MM.1S (cell line): Measurements from ENCODE around the gene ANKRD6.

Experiments used
- DNase-seq: peaks from one replicate; pipeline ENCODE4 v3.0.0-alpha.2; 2015
- H2AFZ ChIP-seq: fragments of 300-600 bp; sonication (generic); 2 replicates; pipeline ENCODE4 v1.6.0; 2016; ENCODE audit warnings: antibody characterized with exemption, low read length
- H3F3A ChIP-seq: fragments of 300-600 bp; sonication (generic); 2 replicates; pipeline ENCODE4 v1.6.1; 2016; ENCODE audit warnings: mild to moderate bottlenecking, antibody characterized with exemption, low read length, moderate library complexity, mixed read lengths; ENCODE audit not compliant: insufficient read depth
- H3K27ac ChIP-seq: fragments of 300-600 bp; sonication (generic); 2 replicates; pipeline ENCODE4 v1.5.1; 2016; ENCODE audit warnings: mild to moderate bottlenecking, low read length
- H3K27me3 ChIP-seq: fragments of 300-600 bp; sonication (generic); replicated peaks from 2 replicates; pipeline ENCODE4 v1.6.0; 2016; ENCODE audit warnings: low read length; ENCODE audit not compliant: insufficient read depth
- H3K36me3 ChIP-seq: fragments of 300-600 bp; sonication (generic); replicated peaks from 2 replicates; pipeline ENCODE4 v1.6.1; 2016; ENCODE audit warnings: mild to moderate bottlenecking, low read length, mixed read lengths; ENCODE audit not compliant: insufficient read depth
- H3K4me1 ChIP-seq: fragments of 300-600 bp; sonication (generic); 2 replicates; pipeline ENCODE4 v1.6.1; 2016; ENCODE audit warnings: low read length, mixed read lengths
- H3K4me2 ChIP-seq: fragments of 300-600 bp; sonication (generic); 2 replicates; pipeline ENCODE4 v1.6.0; 2016; ENCODE audit warnings: low read depth, low read length
- H3K4me3 ChIP-seq: fragments of 300-600 bp; sonication (generic); 2 replicates; pipeline ENCODE4 v1.5.1; 2016; ENCODE audit warnings: low read length, mixed read lengths
- H3K79me2 ChIP-seq: fragments of 300-600 bp; sonication (generic); 2 replicates; pipeline ENCODE4 v1.6.1; 2016; ENCODE audit warnings: mixed run types, low read length, mixed read lengths
- H3K9ac ChIP-seq: fragments of 300-600 bp; sonication (generic); 2 replicates; pipeline ENCODE4 v1.6.1; 2016; ENCODE audit warnings: low read length, mixed read lengths
- H3K9me2 ChIP-seq: fragments of 300-600 bp; sonication (generic); replicated peaks from 2 replicates; pipeline ENCODE4 v1.6.1; 2016; ENCODE audit warnings: mild to moderate bottlenecking, low read length, mixed read lengths; ENCODE audit not compliant: insufficient read depth
- H3K9me3 ChIP-seq: fragments of 300-600 bp; sonication (generic); replicated peaks from 2 replicates; pipeline ENCODE4 v1.6.1; 2016; ENCODE audit warnings: mild to moderate bottlenecking, low read length, mixed read lengths; ENCODE audit not compliant: insufficient read depth
- H4K20me1 ChIP-seq: fragments of 300-600 bp; sonication (generic); 2 replicates; pipeline ENCODE4 v1.6.1; 2016; ENCODE audit warnings: mild to moderate bottlenecking, low read length, moderate library complexity, mixed read lengths; ENCODE audit not compliant: insufficient read depth
- CTCF ChIP-seq: fragments of 300-600 bp; sonication (generic); IDR thresholded peaks from 2 replicates; pipeline ENCODE4 v1.5.1; 2016; ENCODE audit warnings: antibody characterized with exemption, low read length, mixed read lengths
- EZH2 ChIP-seq: fragments of 300-600 bp; sonication (generic); optimal IDR thresholded peaks from 2 replicates; pipeline ENCODE3; 2017; ENCODE audit warnings: low read depth, mild to moderate bottlenecking, antibody characterized with exemption, low read length, mixed read lengths
- EZH2phosphoT487 ChIP-seq: fragments of 300-600 bp; sonication (generic); IDR thresholded peaks from 2 replicates; pipeline ENCODE4 v1.6.1; 2018; ENCODE audit warnings: antibody characterized with exemption, low read length

ANKRD6 gene

GRCh38 chr6:89581689-89582088, 148.7 kb downstream of the ANKRD6 start:
- Histone ChIP-seq H2AFZ (no peak overlapping the region), H4K20me1 (no peaks in the 10 kb centered on the region), H3K27me3 (no peaks in the 10 kb centered on the region), H3K4me1 (no peaks in the 10 kb centered on the region), H3K79me2 (no peaks in the 10 kb centered on the region), H3K9ac (no peak overlapping the region), H3K36me3 (no peaks in the 10 kb centered on the region), H3K4me2 (no peak overlapping the region), H3K9me3 (no peaks in the 10 kb centered on the region), H3K9me2 (no peaks in the 10 kb centered on the region), H3F3A (no peaks in the 10 kb centered on the region), H3K27ac (no peak overlapping the region), H3K4me3 (no peak overlapping the region)
- no peak for DNase-seq
- TF ChIP-seq CTCF (no peak), EZH2phosphoT487 (no peak), EZH2 (no peak)

GRCh38 chr6:89582669-89583325, 149.8 kb downstream of the ANKRD6 start:
- no peaks in the 10 kb centered on the region for H3K4me1 ChIP-seq

GRCh38 chr6:89583559-89583958, 150.6 kb downstream of the ANKRD6 start:
- Histone ChIP-seq H3K27me3 (no peaks in the 10 kb centered on the region), H3K9me3 (no peaks in the 10 kb centered on the region), H3K9ac (no peak overlapping the region), H3K79me2 (no peaks in the 10 kb centered on the region), H3K4me1 (no peaks in the 10 kb centered on the region), H3K4me2 (no peak overlapping the region), H3K9me2 (no peaks in the 10 kb centered on the region), H3K36me3 (no peaks in the 10 kb centered on the region), H4K20me1 (no peaks in the 10 kb centered on the region), H3K27ac (no peak overlapping the region), H2AFZ (no peak overlapping the region), H3K4me3 (no peak overlapping the region), H3F3A (no peaks in the 10 kb centered on the region)
- DNase-seq, result no peak
- TF ChIP-seq EZH2, result no peak
- no peak for TF ChIP-seq EZH2phosphoT487
- no peak for TF ChIP-seq CTCF

More at GRCh38 chr6:89582669-89583325, 149.8 kb downstream of the ANKRD6 start:
- Histone ChIP-seq H3K9ac (no peak overlapping the region), H3K36me3 (no peaks in the 10 kb centered on the region), H4K20me1 (no peaks in the 10 kb centered on the region), H3K9me2 (no peaks in the 10 kb centered on the region), H3K4me2 (no peak overlapping the region), H3K27me3 (no peaks in the 10 kb centered on the region), H3K4me3 (no peak overlapping the region), H3F3A (no peaks in the 10 kb centered on the region), H3K27ac (no peak overlapping the region), H3K79me2 (no peaks in the 10 kb centered on the region), H3K9me3 (no peaks in the 10 kb centered on the region), H2AFZ (no peak overlapping the region)
- DNase-seq, result no peak
- TF ChIP-seq EZH2, result no peak
- TF ChIP-seq EZH2phosphoT487, result no peak
- no peak for TF ChIP-seq CTCF
